ENCODE measurements around the gene TMEM59. TPM values are rescaled to one million over a fixed set of nuclear protein-coding genes. Genes with fewer than 3 reads are reported as not detected.

TMEM59 gene
- total and polyA plus RNA-seq, 2 of the 8 experiments (the other 6 are each of a cell fraction or from before 2014, with no cell fraction given): 116 to 139 TPM

- TF ChIP-seq SAP30 (IDR thresholded peaks at IDR 0.05; ENCODE audit: insufficient read depth, insufficient replicate concordance, low read length) (no peak), ATF2 (IDR thresholded peaks at IDR 0.05; ENCODE audit: low read length) (no peak), CHD7 (IDR thresholded peaks at IDR 0.05; ENCODE audit: insufficient replicate concordance, low read length) (no peak), RNF2 (IDR thresholded peaks at IDR 0.05; ENCODE audit: borderline replicate concordance, low read depth, low read length, missing control alignments, poor library complexity, severe bottlenecking) (no peak), JUN (IDR thresholded peaks at IDR 0.05; ENCODE audit: low read depth, low read length) (no peak), FOSL1 (IDR thresholded peaks at IDR 0.05; ENCODE audit: insufficient read depth, low read depth, low read length) (no peak)
These were observed 41.2 kb upstream of the TMEM59 start (continued) for GRCh38 chr1:54094001-54094729.
